ENCODE data around the gene CNDP2. TPM values are rescaled to one million over a fixed set of nuclear protein-coding genes. Genes with fewer than 3 reads are reported as not detected.

CNDP2 gene
- polyA plus RNA-seq, 1 donor, result 300 TPM

- no peaks in the 10 kb centered on the region for H3K36me3 ChIP-seq (ENCODE audit: control insufficient read depth, insufficient read depth, low read length)
- no peak overlapping the region for H3K27ac ChIP-seq (ENCODE audit: low read length)
- H3K9me3 ChIP-seq (ENCODE audit: control insufficient read depth, low read depth, low read length), result peaks cover 5% of the 10 kb centered on the region
- H3K4me1 ChIP-seq (ENCODE audit: control insufficient read depth, insufficient read depth, low read length), result peaks cover 4% of the 10 kb centered on the region
- H3K27me3 ChIP-seq (ENCODE audit: control insufficient read depth, insufficient read depth, low read length), result peaks cover 64% of the 10 kb centered on the region
- WGBS (ENCODE audit: insufficient coverage, low lambda C conversion rate), result no CpG with 5 or more reads among the region's 10 CpGs
- DNase-seq, result no peak
- no peak overlapping the region for H3K4me3 ChIP-seq (ENCODE audit: low read length)
Measured at GRCh38 chr18:74455386-74455785, 40.8 kb upstream of the CNDP2 start.

GRCh38 chr18:74456017-74456348 lies 40.2 kb upstream of the CNDP2 start:
- peaks cover 70% of the 10 kb centered on the region for H3K27me3 ChIP-seq (ENCODE audit: control insufficient read depth, insufficient read depth, low read length)
- peaks cover 4% of the 10 kb centered on the region for H3K4me1 ChIP-seq (ENCODE audit: control insufficient read depth, insufficient read depth, low read length)
- no CpG with 5 or more reads among the region's 7 CpGs for WGBS (ENCODE audit: insufficient coverage, low lambda C conversion rate)
- H3K4me3 ChIP-seq (ENCODE audit: low read length), result peak overlapping the region; percentile 19
- H3K36me3 ChIP-seq (ENCODE audit: control insufficient read depth, insufficient read depth, low read length), result no peaks in the 10 kb centered on the region
- H3K27ac ChIP-seq (ENCODE audit: low read length), result no peak overlapping the region
- no peak for DNase-seq
- peaks cover 5% of the 10 kb centered on the region for H3K9me3 ChIP-seq (ENCODE audit: control insufficient read depth, low read depth, low read length)

- H3K27ac ChIP-seq (ENCODE audit: low read length), result no peak overlapping the region
- peaks cover 70% of the 10 kb centered on the region for H3K27me3 ChIP-seq (ENCODE audit: control insufficient read depth, insufficient read depth, low read length)
- H3K4me1 ChIP-seq (ENCODE audit: control insufficient read depth, insufficient read depth, low read length), result peaks cover 4% of the 10 kb centered on the region
- H3K4me3 ChIP-seq (ENCODE audit: low read length), result peak overlapping the region; percentile 19
- DNase-seq, result peak in 1 of 2 donors; percentile 45
- WGBS (ENCODE audit: insufficient coverage, low lambda C conversion rate), result no CpG with 5 or more reads among the region's 69 CpGs
- no peaks in the 10 kb centered on the region for H3K36me3 ChIP-seq (ENCODE audit: control insufficient read depth, insufficient read depth, low read length)
- H3K9me3 ChIP-seq (ENCODE audit: control insufficient read depth, low read depth, low read length), result peaks cover 5% of the 10 kb centered on the region
Measured at GRCh38 chr18:74456349-74457042, 39.7 kb upstream of the CNDP2 start.

- H3K9me3 ChIP-seq (ENCODE audit: control insufficient read depth, low read depth, low read length), result peaks cover 5% of the 10 kb centered on the region
- peak within 1 kb of the TSS; percentile 19 for H3K4me3 ChIP-seq (ENCODE audit: low read length)
- no peak for DNase-seq
- peaks cover 4% of the 10 kb centered on the region for H3K4me1 ChIP-seq (ENCODE audit: control insufficient read depth, insufficient read depth, low read length)
- H3K36me3 ChIP-seq (ENCODE audit: control insufficient read depth, insufficient read depth, low read length), result no peaks in the 10 kb centered on the region
- no peak within 1 kb of the TSS for H3K27ac ChIP-seq (ENCODE audit: low read length)
- H3K27me3 ChIP-seq (ENCODE audit: control insufficient read depth, insufficient read depth, low read length), result peaks cover 70% of the 10 kb centered on the region
- WGBS (ENCODE audit: insufficient coverage, low lambda C conversion rate), result 0% methylated on average over 3 of the region's 76 CpGs
Measured at GRCh38 chr18:74457043-74457724, 39.0 kb upstream of the CNDP2 start, which contains the start of gene DIPK1C. TSS of gene DIPK1C (minus strand) at chr18:74457308. CDS start at chr18:74457259, 49 bp downstream.

- no CpG with 5 or more reads among the region's 34 CpGs for WGBS (ENCODE audit: insufficient coverage, low lambda C conversion rate)
Measured at GRCh38 chr18:74457725-74458421, 38.3 kb upstream of the CNDP2 start.

GRCh38 chr18:74459889-74460288 lies 36.3 kb upstream of the CNDP2 start:
- Histone ChIP-seq H3K4me1 (ENCODE audit: control insufficient read depth, insufficient read depth, low read length) (peaks cover 4% of the 10 kb centered on the region), H3K27ac (ENCODE audit: low read length) (no peak overlapping the region), H3K27me3 (ENCODE audit: control insufficient read depth, insufficient read depth, low read length) (peaks cover 60% of the 10 kb centered on the region), H3K9me3 (ENCODE audit: control insufficient read depth, low read depth, low read length) (peaks cover 5% of the 10 kb centered on the region), H3K4me3 (ENCODE audit: low read length) (no peak overlapping the region), H3K36me3 (ENCODE audit: control insufficient read depth, insufficient read depth, low read length) (no peaks in the 10 kb centered on the region)
- WGBS (ENCODE audit: insufficient coverage, low lambda C conversion rate), result no CpG with 5 or more reads among the region's 7 CpGs
- no peak for DNase-seq

More at GRCh38 chr18:74457725-74458421, 38.3 kb upstream of the CNDP2 start:
- no peak for DNase-seq
- no peaks in the 10 kb centered on the region for H3K36me3 ChIP-seq (ENCODE audit: control insufficient read depth, insufficient read depth, low read length)
- H3K27ac ChIP-seq (ENCODE audit: low read length), result no peak overlapping the region
- peaks cover 5% of the 10 kb centered on the region for H3K9me3 ChIP-seq (ENCODE audit: control insufficient read depth, low read depth, low read length)
- peaks cover 4% of the 10 kb centered on the region for H3K4me1 ChIP-seq (ENCODE audit: control insufficient read depth, insufficient read depth, low read length)
- peaks cover 70% of the 10 kb centered on the region for H3K27me3 ChIP-seq (ENCODE audit: control insufficient read depth, insufficient read depth, low read length)
- no peak overlapping the region for H3K4me3 ChIP-seq (ENCODE audit: low read length)

GRCh38 chr18:74460825-74461224 lies 35.3 kb upstream of the CNDP2 start:
- H3K9me3 ChIP-seq (ENCODE audit: control insufficient read depth, low read depth, low read length), result peaks cover 5% of the 10 kb centered on the region
- H3K4me3 ChIP-seq (ENCODE audit: low read length), result no peak overlapping the region
- WGBS (ENCODE audit: insufficient coverage, low lambda C conversion rate), result 100% methylated on average over 1 of the region's 7 CpGs
- H3K4me1 ChIP-seq (ENCODE audit: control insufficient read depth, insufficient read depth, low read length), result peaks cover 4% of the 10 kb centered on the region
- no peaks in the 10 kb centered on the region for H3K36me3 ChIP-seq (ENCODE audit: control insufficient read depth, insufficient read depth, low read length)
- DNase-seq, result no peak
- no peak overlapping the region for H3K27ac ChIP-seq (ENCODE audit: low read length)
- H3K27me3 ChIP-seq (ENCODE audit: control insufficient read depth, insufficient read depth, low read length), result peaks cover 53% of the 10 kb centered on the region

- Histone ChIP-seq H3K4me3 (ENCODE audit: low read length) (no peak overlapping the region), H3K4me1 (ENCODE audit: control insufficient read depth, insufficient read depth, low read length) (no peaks in the 10 kb centered on the region)
Measured at GRCh38 chr18:74463254-74463653, 32.9 kb upstream of the CNDP2 start.

GRCh38 chr18:74463983-74464382 lies 32.2 kb upstream of the CNDP2 start:
- H3K4me3 ChIP-seq (ENCODE audit: low read length), result no peak overlapping the region
- H3K4me1 ChIP-seq (ENCODE audit: control insufficient read depth, insufficient read depth, low read length), result no peaks in the 10 kb centered on the region
- no peaks in the 10 kb centered on the region for H3K9me3 ChIP-seq (ENCODE audit: control insufficient read depth, low read depth, low read length)
- no CpG with 5 or more reads among the region's 1 CpG for WGBS (ENCODE audit: insufficient coverage, low lambda C conversion rate)
- no peaks in the 10 kb centered on the region for H3K36me3 ChIP-seq (ENCODE audit: control insufficient read depth, insufficient read depth, low read length)
- DNase-seq, result no peak
- H3K27ac ChIP-seq (ENCODE audit: low read length), result no peak overlapping the region
- H3K27me3 ChIP-seq (ENCODE audit: control insufficient read depth, insufficient read depth, low read length), result peaks cover 24% of the 10 kb centered on the region

More at GRCh38 chr18:74463254-74463653, 32.9 kb upstream of the CNDP2 start:
- DNase-seq, result no peak
- H3K27me3 ChIP-seq (ENCODE audit: control insufficient read depth, insufficient read depth, low read length), result peaks cover 32% of the 10 kb centered on the region
- no peaks in the 10 kb centered on the region for H3K9me3 ChIP-seq (ENCODE audit: control insufficient read depth, low read depth, low read length)
- no peak overlapping the region for H3K27ac ChIP-seq (ENCODE audit: low read length)
- no peaks in the 10 kb centered on the region for H3K36me3 ChIP-seq (ENCODE audit: control insufficient read depth, insufficient read depth, low read length)
- WGBS (ENCODE audit: insufficient coverage, low lambda C conversion rate), result no CpG with 5 or more reads among the region's 8 CpGs

GRCh38 chr18:74465775-74466174 lies 30.4 kb upstream of the CNDP2 start:
- H3K4me1 ChIP-seq (ENCODE audit: control insufficient read depth, insufficient read depth, low read length), result no peaks in the 10 kb centered on the region
- peaks cover 10% of the 10 kb centered on the region for H3K27me3 ChIP-seq (ENCODE audit: control insufficient read depth, insufficient read depth, low read length)
- H3K9me3 ChIP-seq (ENCODE audit: control insufficient read depth, low read depth, low read length), result peaks cover 6% of the 10 kb centered on the region
- H3K27ac ChIP-seq (ENCODE audit: low read length), result no peak overlapping the region
- no peak overlapping the region for H3K4me3 ChIP-seq (ENCODE audit: low read length)
- DNase-seq, result no peak
- WGBS (ENCODE audit: insufficient coverage, low lambda C conversion rate), result no CpG with 5 or more reads among the region's 4 CpGs
- H3K36me3 ChIP-seq (ENCODE audit: control insufficient read depth, insufficient read depth, low read length), result no peaks in the 10 kb centered on the region
